K562 (cell line): ENCODE data around the gene EEF2K. TPM values are rescaled to one million over a fixed set of nuclear protein-coding genes. Genes with fewer than 3 reads are reported as not detected.

Experiments
- ATAC-seq: fragments of 200-7000 bp; cut with Tn5 transposase; 3 replicates; pipeline ENCODE4 v1.9.1; 2020; ENCODE audit warnings: moderate library complexity
- BruUV-seq: library from RNA; stranded (reverse); fragments of 400-500 nt; replicated peaks from 2 replicates; lab custom pipeline; 2021; lab: Mats Ljungman, UMichigan
- CTCF ChIA-PET: fragments of 300-600 bp; formaldehyde crosslinking; extraction: SDS; loops from one replicate; lab custom pipeline; 2021; ENCODE audit warnings: low intra/inter-chr PET ratio; lab: Yijun Ruan, JAX
- POLR2A ChIA-PET: fragments of 300-600, 350-650 bp; sonication (Branson Sonifier 250); formaldehyde crosslinking; extraction: SDS; loops from one replicate; lab custom pipeline; 2021; ENCODE audit warnings: antibody characterized with exemption, inconsistent platforms; lab: Yijun Ruan, JAX
- DNase-seq, 4 experiments: peaks; one replicate each; pipeline versions ENCODE4 v3.0.0 to v3.0.0-alpha.2; 2011 to 2018; ENCODE audit warnings: low spot score in 3 of 4, mixed read lengths in 3 of 4; ENCODE audit errors: extremely low read depth in 1 of 4
- FAIRE-seq: peaks from 2 replicates; lab custom pipeline; 2011; peaks lifted over from hg19 to GRCh38; lab: Jason Lieb, UNC
- H2AFZ ChIP-seq: 2 replicates; pipeline ENCODE4 v1.6.0; 2011; ENCODE audit warnings: low read depth, low read length, control low read depth, inconsistent platforms
- H3K27ac ChIP-seq: fragments of 200-600 bp; 3 replicates; pipeline ENCODE4 v1.8.0; 2011; ENCODE audit warnings: low read depth, mild to moderate bottlenecking, control low read depth, inconsistent platforms, low read length, moderate library complexity, mixed read lengths; ENCODE audit errors: extremely low read depth
- H3K27me3 ChIP-seq, 2 experiments: fragments of 300-600 bp in 1 of 2; 2 replicates in 1 of 2; 3 replicates in 1 of 2; pipeline versions ENCODE4 v1.6.0 to v1.8.0; 2011; ENCODE audit warnings: inconsistent platforms in 2 of 2, low read length in 2 of 2, mild to moderate bottlenecking in 1 of 2, mixed read lengths in 1 of 2, moderate library complexity in 1 of 2; ENCODE audit not compliant: control insufficient read depth in 2 of 2, insufficient read depth in 2 of 2
- H3K36me3 ChIP-seq: fragments of 300-600 bp; 3 replicates; pipeline ENCODE4 v1.8.0; 2011; ENCODE audit warnings: mild to moderate bottlenecking, low read length, inconsistent platforms; ENCODE audit not compliant: control insufficient read depth, insufficient read depth
- H3K4me1 ChIP-seq, 2 experiments: fragments of 200-600 bp in 1 of 2; replicated peaks in 1 of 2; 2 replicates in 1 of 2; 3 replicates in 1 of 2; pipeline versions ENCODE4 v1.5.1 to v1.8.0; 2011; ENCODE audit warnings: inconsistent platforms in 2 of 2, low read length in 2 of 2, mild to moderate bottlenecking in 1 of 2, mixed read lengths in 1 of 2, moderate library complexity in 1 of 2; ENCODE audit not compliant: control insufficient read depth in 2 of 2, insufficient read depth in 2 of 2
- H3K4me2 ChIP-seq: 2 replicates; pipeline ENCODE4 v1.6.1; 2011; ENCODE audit warnings: low read length, control low read depth, inconsistent platforms, mixed read lengths; ENCODE audit not compliant: insufficient read depth
- H3K4me3 ChIP-seq: fragments of 200-600 bp; sonication (generic), shearing (Covaris generic); 2 replicates; pipeline ENCODE4 v1.5.1; 2016; ENCODE audit warnings: control low read depth, inconsistent platforms
- H3K79me2 ChIP-seq: fragments of 200-600 bp; 3 replicates; pipeline ENCODE4 v1.8.0; 2011; ENCODE audit warnings: low read length, inconsistent platforms; ENCODE audit not compliant: control insufficient read depth, insufficient read depth
- H3K9ac ChIP-seq, 2 experiments: 2 replicates each; pipeline versions ENCODE4 v1.6.0 to v1.6.1; 2011; ENCODE audit warnings: low read depth in 2 of 2, low read length in 2 of 2, control low read depth in 1 of 2, inconsistent platforms in 1 of 2, mild to moderate bottlenecking in 1 of 2, mixed read lengths in 1 of 2; ENCODE audit not compliant: insufficient read depth in 1 of 2
- H3K9me1 ChIP-seq: one replicate; pipeline ENCODE4 v1.6.0; 2011; ENCODE audit warnings: inconsistent platforms, mild to moderate bottlenecking, low read length, moderate library complexity; ENCODE audit not compliant: control insufficient read depth, insufficient read depth
- H3K9me3 ChIP-seq: replicated peaks from 2 replicates; pipeline ENCODE4 v1.5.1; 2011; ENCODE audit warnings: low read depth, low read length, inconsistent platforms; ENCODE audit not compliant: control insufficient read depth, insufficient read depth
- H4K20me1 ChIP-seq: replicated peaks from 2 replicates; pipeline ENCODE4 v1.6.1; 2011; ENCODE audit warnings: low read length, inconsistent platforms, mixed read lengths; ENCODE audit not compliant: control insufficient read depth, insufficient read depth
- E2F8 ChIP-seq: fragments of 450-650 bp; IDR thresholded peaks from 2 replicates; pipeline ENCODE4 v1.7.1; 2018; ENCODE audit warnings: mild to moderate bottlenecking, low read depth; ENCODE audit not compliant: partially characterized antibody
- GTF2E2 ChIP-seq: fragments of 200-800 bp; sonication (Bioruptor generic); IDR thresholded peaks from 2 replicates; pipeline ENCODE4 v1.6.1; 2016; ENCODE audit warnings: missing genetic modification characterization, missing compliant biosample characterization
- HMGN3 ChIP-seq: IDR thresholded peaks from 2 replicates; pipeline ENCODE4 v1.6.1; 2011; ENCODE audit warnings: borderline replicate concordance, low read depth, mild to moderate bottlenecking, mixed read lengths, low read length; ENCODE audit not compliant: insufficient read length; ENCODE audit errors: extremely low read depth
- POLR2AphosphoS5 ChIP-seq: IDR thresholded peaks from 2 replicates; pipeline ENCODE4 v1.6.1; 2011; ENCODE audit warnings: mild to moderate bottlenecking, low read depth, low read length, moderate library complexity; ENCODE audit not compliant: control insufficient read depth, insufficient read depth
- POLR2G ChIP-seq: fragments of 200-400 bp; formaldehyde crosslinking; IDR thresholded peaks from 2 replicates; pipeline ENCODE4 v1.6.1; 2017; ENCODE audit warnings: low read depth, mild to moderate bottlenecking, antibody characterized with exemption, low read length, moderate library complexity
- SUPT5H ChIP-seq: fragments of 450-650 bp; IDR thresholded peaks from 2 replicates; pipeline ENCODE4 v1.6.1; 2016
- ZNF23 ChIP-seq: fragments of 250-450 bp; sonication (Bioruptor Pico); IDR thresholded peaks from 2 replicates; pipeline ENCODE4 v1.4.0; 2020; ENCODE audit warnings: mild to moderate bottlenecking
- WGBS: fragments of 100-300 bp; shearing (Covaris generic); methylation state at CpG from one replicate; pipeline ENCODE4 v1.1.6; 2016; ENCODE audit warnings: low coverage, mixed read lengths; ENCODE audit not compliant: insufficient coverage; ENCODE audit errors: missing lambda C conversion rate; 5-methylcytosine and 5-hydroxymethylcytosine counted together
- in situ Hi-C: fragments of 300-500 bp; cut with MboI; formaldehyde crosslinking; loops from 4 replicates; pipeline ENCODE4 v1.15.0; 2018; ENCODE audit warnings: inconsistent platforms, mixed read lengths
- intact Hi-C: fragments of 100-400 bp; cut with micrococcal nuclease; formaldehyde crosslinking; loops from 2 replicates; pipeline ENCODE4 v1.14.2; 2022
- polyA plus RNA-seq, 8 experiments: library from polyadenylated mRNA; depleted of rRNA in 4 of 8; stranded (reverse) in 5 of 8; unstranded in 3 of 8; fragments of >200 nt; fragmentation: Nextera tagmentation in 2 of 8; fragmentation: Illumina TruSeq in 1 of 8; extraction: Ambion mirVana in 2 of 8; extraction: Trizol in 1 of 8; gene quantifications; 2 replicates each; pipeline versions ENCODE4 v1.2.1 to v1.2.3, GENCODE V29; 2011 to 2014; ENCODE audit warnings: inconsistent platforms in 1 of 8, missing spikeins in 1 of 8
- total RNA-seq, 7 experiments: library from RNA; depleted of rRNA in 6 of 7; stranded (reverse); fragments of >200 nt in 6 of 7; fragmentation: Illumina TruSeq in 2 of 7; extraction: Trizol in 2 of 7; gene quantifications; 2 replicates each; pipeline versions ENCODE4 v1.2.1 to v1.2.3, GENCODE V29; 2011 to 2021; ENCODE audit warnings: low replicate concordance in 1 of 7

EEF2K gene
- total and polyA plus RNA-seq, 9 of the 15 experiments (the other 6 are each of a cell fraction or from before 2014, with no cell fraction given), result 3.0 to 35.2 (median 12.2) TPM

DNA sequence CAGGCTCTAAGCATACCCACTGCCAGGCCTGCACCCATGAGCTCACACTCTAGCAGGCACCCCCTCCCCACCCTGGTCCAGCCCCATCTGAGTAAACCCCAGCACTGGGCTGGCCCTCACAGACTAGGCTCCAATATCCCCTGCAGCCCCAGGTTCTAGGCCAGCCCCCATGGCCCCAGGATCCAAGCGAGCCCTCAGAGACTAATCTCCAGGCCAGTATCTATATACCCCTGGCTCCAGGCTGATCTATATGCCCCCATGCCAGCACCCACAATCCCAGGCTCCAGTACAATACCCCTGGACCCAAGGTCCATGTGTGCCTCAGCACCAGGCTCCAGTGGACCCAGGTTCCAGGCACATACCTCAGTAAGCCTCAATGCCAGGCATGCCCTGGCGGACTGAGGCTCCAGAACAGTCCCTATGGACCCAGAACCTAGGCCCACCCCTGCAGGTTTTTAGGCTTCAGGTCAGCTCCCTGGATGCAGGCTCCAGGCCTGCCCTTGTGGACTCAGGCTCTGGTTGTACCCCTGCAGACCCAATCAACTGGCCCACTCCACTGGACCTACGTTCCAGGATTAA is 129.7 kb downstream of the EEF2K start:
- Histone ChIP-seq H3K79me2 (no peaks in the 10 kb centered on the region), H4K20me1 (no peaks in the 10 kb centered on the region), H3K9ac (no peak overlapping the region), H2AFZ (no peak overlapping the region), H3K9me3 (peaks cover 7% of the 10 kb centered on the region), H3K4me1 (no peaks in the 10 kb centered on the region), H3K27ac (no peak overlapping the region), H3K9me1 (no peaks in the 10 kb centered on the region), H3K4me2 (no peak overlapping the region), H3K4me3 (no peak overlapping the region), H3K27me3 (no peaks in the 10 kb centered on the region), H3K36me3 (peaks cover 53% of the 10 kb centered on the region)
- no peak for TF ChIP-seq GTF2E2
- no peak for TF ChIP-seq E2F8
- TF ChIP-seq HMGN3, result no peak
- TF ChIP-seq ZNF23 (CRISPR knock-in tag), result no peak
- peak; percentile 61 for TF ChIP-seq POLR2G
- peak; percentile 52; the same call in 1 of the 2 replicates for TF ChIP-seq SUPT5H
- TF ChIP-seq POLR2AphosphoS5, result peak; percentile 32; the same call in 1 of the 2 replicates
- intact Hi-C loops (no loop called here), in situ Hi-C loops (no loop called here)
- POLR2A ChIA-PET, result no interaction called here
- CTCF ChIA-PET, result no interaction called here
- peak; percentile 60 for ATAC-seq
- BruUV-seq, result no TSS peak
- FAIRE-seq, result no peak
- peak in 1 of 4 experiments; percentile 15 for DNase-seq
- 96% methylated on average over 3 of the region's 3 CpGs for WGBS
